Middle frontal gyrus (tissue), 1 donor: ENCODE measurements around the gene MSI1.

Source experiments
- DNase-seq: peaks from one replicate; pipeline ENCODE4 v3.0.0-alpha.2; 2015; ENCODE audit warnings: low spot score; ENCODE audit errors: extremely low spot score

Gene MSI1

DNA sequence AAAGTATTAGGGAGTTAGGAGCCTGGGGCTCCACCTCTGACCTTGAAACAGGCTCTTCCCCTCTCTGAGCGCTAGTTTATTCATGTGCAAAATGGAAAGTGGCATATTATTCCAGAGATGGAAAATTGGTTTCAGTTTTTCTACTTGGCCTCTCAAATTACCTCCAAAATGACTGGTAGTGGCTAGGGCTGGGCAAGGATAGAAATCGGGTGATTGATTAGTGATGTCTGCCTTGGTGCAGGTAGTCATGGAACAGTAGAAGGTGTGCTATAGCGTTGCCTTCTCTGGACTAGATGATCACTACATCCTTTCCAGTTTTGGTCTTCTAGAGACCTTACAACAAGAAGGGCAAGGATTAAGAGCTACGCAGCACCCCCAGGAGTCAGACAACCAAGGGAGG is 8.6 kb upstream of the MSI1 start:
- no peak for DNase-seq

DNA sequence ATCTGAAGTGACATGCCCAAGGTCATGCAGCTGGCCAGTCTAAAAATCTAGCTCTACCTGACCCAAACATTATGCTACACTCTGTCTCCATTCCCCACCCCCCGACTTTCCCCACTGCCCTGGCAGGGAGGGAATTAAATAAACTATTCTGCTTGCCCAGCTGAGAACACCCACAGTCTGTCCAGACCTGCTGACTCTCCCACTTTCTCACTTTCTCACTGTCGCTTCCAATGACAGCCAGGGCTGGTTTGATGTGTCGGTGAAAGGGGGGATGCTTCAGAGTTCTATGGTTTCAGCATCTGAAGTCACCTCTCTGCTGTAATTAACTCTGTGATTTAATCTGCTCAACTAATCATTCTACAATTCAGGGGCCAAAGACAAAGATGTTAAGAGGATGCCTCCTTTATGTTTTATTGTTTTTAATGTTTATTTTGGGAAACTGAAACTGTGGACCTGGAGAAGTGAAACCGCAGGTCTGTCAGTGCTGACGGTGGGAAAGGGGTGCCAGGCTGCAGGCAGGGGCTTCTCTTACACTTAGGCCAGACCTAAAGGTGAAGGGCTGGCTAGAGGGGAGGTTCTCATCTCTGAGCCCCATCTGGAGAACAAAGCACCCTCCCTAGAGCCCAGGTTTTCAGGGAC is 8.1 kb upstream of the MSI1 start:
- no peak for DNase-seq

DNA sequence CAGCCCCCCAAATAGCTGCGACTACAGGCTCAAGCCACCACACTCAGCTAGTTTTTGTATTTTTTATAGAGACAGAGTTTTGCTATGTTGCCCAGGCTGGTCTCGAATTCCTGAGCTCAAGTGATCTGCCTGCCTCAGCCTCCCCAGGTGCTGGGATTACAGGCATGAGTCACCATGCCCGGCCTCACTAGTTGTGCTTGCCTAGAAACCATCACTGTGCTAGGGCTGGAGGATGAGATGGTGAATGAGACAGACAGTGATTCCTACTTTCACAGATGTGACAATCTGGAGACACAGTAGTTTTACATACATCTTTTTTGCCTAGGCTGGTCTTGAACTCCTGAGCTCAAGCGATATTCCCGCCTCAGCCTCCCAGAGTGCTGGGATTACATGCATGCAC is 7.5 kb upstream of the MSI1 start:
- DNase-seq, result no peak

DNA sequence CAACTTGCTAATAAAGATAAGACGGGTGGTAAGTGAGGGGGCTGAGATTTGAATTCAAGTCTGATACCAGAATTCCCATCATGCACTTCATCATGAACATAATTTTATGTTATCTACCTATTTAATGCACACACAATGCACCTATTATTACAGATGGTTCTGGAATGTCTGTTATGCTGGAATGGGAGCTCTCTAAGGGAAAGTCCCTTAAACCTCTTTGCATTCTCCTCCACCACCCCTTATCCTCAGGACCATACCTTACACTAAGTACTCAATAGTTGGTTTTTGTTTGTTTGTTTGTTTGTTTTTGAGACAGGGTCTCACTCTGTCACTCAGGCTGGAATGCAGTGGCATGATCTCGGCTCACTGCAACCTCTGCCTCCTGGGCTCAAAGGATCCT is 7.0 kb upstream of the MSI1 start:
- no peak for DNase-seq

DNA sequence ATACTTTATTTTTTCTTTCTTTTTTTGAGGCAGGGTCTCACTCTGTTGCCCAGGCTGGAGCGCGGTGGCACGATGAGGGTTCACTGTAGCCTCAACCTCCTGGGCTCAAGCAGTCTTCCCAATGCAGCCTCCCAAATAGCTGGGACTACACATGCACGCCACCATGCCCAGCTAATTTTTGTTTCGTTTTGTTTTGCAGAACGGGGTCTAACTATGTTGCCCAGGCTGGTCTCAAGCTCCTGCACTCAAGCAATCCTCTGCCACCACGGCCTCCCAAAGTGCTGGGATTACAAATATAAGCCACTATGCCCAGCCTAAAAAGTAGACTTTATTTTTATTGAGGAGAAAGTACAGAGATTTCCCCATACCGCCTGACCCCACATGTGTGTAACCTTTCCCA is 4.7 kb upstream of the MSI1 start:
- DNase-seq, result no peak

DNA sequence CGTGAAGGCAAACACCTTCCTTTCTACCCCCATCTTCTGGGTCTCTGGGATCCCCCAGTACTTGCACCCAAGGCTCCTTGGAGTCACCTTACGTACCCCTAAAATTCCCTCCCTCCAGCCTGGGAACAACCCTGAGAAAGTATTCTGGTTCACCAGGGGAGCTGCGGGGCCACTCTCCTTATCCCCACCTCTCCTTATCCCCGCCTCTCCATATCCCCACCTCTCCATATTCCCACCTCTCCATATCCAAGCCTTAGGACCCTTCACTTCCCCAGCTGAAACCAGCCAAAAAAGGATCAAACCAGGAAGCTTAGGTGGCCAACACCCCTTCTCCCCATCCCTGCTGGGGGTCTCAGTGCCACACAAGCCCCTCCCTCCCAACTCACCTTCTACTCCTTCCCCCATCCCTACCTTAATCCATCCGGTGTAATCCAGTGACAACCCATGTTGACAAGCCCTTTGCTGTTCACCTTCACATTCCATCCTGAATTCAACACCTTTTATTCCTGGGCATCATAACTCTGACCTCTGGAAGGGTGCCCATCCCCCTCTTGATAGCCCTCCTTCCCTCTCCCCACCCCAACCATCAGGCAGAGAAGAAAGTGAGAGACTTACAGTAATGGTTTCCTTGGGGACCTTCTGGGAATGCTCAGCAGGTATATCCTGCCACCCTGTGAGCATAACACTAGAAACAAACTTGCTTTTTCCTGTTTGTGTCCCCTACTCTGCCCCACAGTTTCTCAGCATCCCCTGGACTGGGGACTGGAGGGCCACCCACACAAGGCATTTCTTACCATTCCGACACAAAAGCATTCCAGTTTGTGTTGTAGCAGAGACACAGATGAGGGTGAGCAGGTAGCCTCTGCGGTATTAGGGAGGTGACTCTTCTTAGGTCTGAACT is 1.6 kb upstream of the MSI1 start:
- DNase-seq, result no peak

DNA sequence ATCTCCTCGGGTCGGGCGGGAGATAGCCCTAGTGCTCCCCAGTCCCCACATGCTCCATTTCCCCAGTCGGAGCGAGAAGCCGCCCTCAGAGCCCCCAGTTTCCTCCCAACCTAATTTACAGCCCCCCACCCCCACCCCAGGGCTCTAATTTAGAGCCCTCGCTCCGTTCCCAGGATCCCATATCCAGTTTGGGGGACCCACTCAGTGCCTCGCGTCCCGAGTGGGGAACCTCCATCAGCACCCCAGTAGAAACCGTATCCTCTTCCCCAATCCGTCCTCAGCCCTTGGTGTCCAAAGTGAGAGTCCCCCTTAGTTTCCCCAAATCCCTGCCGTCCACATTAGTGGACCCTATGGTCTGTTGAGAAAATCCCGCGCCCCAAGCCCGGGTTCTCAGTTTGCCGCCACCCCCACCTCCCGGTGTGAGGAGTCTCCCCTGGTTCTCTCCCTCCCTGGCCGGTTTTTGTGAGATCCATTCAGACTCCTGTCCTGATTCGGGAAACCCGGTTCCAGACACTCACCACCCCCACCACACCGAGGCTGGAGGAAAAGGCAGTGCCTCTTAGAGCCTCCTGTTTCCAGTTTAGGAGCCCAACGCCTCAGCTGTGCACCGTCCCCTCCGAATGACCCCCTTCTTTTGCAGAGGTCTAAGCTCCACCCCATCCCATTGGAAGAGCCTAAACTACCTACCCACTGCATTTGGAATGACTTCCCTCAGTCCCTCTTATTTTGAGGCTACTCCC is 809 bp upstream of the MSI1 start:
- DNase-seq, result no peak

DNA sequence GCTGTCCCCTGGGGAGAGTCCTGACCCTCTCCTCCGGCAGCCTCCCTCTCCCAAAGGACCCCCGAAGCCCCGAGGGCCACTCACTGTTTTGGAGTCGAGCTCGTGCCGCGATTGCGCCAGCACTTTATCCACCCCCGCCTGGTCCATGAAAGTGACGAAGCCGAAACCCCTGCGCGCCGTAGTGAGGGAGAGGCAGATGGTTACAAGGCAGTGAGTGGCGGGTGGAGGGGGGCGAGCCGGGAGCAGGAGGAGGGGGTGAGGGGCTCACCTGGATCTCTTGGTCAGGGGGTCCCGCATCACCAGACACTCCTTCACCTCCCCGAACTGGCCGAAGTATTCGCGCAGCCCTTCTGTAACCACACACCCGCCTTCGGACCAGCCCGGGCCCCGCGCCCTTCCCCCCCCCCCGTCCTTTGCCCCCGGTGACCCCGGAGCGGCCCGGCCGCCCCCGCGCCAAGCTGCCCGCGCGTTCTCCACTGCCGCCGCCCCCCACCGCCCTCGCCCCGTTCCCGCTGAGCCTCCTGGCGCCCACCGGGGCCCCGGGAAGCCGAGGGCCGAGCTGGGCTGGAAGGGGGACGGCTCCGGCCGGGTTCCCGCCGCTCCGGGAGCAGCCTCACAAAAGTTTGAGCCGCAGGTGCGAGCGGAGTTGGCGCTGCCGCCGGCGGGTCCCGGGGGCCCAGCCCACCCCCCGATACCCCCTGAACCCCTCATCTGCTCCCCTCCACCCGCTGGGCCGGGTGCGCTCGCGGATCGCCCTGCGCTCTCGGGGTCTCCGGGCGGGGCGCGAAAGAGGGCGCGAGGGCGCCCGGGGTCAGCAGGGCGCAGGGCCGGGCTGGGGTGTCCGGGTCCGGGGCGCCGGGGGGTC is 808 bp downstream of the MSI1 start:
- DNase-seq, result no peak

DNA sequence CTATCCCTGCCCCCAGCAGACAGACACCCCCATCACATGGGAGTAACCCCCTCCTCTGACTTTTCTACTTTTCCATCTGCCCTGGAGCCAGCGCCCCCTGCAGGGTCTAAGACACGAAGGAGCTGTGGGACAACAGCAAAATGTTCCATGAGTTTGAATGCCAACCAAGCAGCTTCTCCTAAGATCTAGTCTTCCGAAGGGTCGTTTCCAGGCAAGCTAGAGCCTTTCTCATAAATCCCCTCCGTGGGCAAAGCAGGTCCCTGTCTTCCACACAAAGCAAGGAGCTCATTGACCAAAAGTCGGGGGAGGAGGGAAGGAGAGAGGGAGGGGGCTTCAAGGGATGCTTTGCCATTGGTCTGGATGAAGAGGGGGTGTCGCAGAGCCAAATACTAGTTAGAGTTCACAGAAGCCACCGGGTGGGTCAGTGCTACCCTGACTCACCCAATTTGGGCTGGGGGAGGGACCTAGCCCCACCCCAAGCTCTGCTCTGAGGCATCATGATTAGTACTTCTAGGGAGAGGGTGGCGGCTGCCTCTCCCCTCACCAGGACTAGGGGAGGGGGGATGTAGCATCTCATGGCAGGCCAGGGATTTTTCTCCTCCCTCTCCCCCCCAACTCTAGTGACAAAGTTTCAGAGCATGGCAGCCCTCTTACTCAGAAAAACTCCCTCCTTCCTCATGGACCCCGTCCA is 1.6 kb downstream of the MSI1 start:
- DNase-seq, result no peak

DNA sequence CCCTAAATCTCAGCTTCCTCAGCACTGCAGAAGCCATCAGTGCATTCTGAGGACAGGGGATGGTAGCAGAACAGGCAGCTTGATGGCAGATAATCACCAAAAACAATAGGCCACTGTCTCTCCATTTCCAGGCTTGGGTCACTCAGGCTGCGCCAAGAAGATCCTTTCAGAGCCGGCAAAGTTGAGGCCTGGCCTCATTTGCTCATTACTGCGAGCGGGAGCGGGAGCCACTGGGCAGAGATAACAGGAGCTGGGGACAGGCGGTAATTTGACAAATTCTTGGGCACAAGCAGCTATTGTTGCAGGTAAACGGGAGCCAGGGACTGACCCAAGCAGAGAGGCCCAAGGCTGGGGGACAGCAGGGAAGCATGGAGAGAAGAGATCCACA is 2.1 kb downstream of the MSI1 start:
- no peak for DNase-seq

DNA sequence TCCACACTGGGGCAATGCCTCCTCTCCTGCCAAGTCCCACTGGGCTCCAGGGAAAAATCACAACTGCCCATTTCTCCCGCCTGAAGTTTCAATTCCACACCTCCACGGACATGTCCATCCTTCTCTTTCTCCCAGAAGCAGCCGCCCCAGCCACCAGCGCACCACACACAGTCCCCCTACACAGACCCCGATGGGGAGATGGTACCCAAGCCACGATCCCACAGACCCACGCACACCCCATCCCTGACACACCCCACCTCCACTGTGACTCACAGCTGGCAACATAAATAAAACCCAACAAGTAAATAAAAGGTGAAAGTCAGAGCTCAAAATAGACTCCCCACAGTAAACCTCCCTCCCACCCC is 2.6 kb downstream of the MSI1 start:
- no peak for DNase-seq

DNA sequence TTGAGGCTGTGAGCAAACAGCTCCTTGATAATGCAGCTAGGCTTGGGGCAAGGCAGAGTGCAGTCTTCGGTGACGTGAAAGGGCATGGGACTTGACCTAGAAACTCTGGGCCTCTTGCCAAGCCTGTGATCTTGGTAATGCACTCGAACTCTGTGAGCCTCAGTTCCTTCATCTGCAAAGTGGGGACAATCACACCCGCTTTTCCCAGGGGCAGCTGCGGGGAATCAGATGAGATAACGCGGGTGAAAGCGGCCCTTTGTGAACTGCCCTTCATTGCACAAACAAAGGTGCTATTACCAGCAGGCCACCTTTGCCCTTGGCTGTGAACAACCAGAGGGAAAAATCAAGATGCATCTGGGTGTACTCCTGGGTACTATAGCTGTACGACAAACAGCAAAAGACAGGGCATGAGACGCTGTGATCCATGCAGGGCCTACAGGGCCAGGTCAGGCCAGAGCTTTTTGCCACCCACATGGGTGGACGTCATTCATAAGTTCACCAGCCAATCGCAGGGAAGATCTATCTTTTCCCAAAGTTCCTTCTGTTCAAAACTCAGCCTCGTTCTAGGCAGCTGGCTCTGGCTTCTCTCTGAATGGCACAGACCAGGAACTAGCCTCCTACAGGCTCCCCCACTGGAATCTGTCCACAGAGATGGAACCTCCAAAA is 3.2 kb downstream of the MSI1 start:
- no peak for DNase-seq

DNA sequence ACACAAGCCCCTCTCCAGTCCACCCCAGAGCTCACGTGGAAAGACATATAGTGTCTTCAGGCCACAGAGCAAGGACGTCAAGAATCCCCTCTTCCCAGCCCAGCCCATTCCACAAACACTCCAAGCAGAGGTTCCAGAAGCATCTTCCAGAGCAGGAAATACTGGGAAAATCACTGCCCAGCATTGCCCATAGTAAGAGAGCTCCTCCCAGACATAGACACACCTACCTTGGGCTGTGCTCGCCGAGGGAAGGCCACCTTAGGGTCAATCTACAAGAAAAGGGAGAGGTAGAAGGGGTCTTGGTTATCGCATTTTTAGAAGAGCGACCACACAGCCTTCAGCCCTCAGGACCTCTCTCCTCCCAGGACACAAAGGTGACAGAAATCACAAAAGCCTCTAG is 4.5 kb downstream of the MSI1 start:
- DNase-seq, result no peak

DNA sequence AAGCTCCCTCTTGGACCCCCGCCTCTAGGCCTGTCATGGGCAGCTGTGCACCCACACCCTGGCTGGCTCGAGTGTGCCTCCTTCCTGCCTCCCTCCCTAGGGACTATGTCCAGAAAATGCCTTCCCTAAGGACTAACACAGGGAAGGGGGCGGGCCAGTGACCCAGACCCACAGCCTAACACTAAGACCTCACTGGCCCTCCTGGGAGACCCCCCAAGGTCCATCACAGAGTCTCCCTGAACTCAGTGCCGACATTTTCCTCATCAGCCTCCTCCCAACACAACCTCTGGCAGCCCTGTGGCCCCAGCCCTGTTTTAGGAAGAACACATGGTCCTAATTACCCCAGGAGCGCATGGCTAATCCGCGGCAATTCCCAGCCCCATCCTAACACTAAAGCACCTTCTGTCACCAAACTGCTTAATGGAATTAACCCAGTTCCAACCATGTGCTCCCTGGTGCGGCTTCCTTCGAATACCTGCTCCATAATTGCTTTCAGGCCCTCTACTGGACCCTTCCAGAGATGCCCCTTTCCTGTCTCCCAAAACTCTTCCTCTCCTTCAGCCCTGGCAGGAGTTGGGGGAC is 5.6 kb downstream of the MSI1 start:
- no peak for DNase-seq

DNA sequence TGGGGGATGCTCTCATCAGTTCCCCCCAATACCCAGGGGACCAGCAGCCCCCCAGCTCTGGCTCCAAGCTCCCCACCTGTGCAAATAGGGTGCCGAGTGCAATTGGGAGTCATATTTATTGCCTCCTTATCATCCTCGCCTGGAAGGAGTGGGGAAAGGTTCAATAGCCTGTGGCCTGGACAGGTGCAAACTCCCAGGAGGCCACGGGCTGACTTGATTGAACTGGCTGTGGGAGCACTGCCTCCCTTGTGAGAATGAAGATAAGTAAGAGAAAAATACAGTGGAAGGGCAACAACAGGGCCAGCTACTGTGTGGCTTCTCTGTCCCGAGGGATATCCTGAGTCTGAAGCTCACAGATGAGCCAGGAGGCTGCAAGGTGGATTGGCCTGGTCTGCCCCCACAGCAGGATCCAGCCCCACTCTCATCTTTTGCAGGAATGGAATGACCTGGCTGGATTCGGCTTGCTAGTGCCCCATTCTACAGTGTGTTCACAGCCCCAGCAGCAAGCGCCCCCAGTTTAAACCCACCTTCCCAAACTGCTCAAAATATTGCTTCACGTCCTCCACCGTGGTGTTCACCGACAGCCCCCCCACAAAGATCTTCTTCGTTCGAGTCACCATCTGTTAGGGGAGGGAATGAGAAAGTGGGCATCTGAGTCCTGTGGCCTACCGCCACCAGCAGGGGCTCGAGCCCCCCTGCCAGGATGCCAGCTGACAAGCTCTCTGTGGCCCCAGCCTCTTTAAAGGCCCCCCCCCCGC is 6.3 kb downstream of the MSI1 start:
- no peak for DNase-seq

DNA sequence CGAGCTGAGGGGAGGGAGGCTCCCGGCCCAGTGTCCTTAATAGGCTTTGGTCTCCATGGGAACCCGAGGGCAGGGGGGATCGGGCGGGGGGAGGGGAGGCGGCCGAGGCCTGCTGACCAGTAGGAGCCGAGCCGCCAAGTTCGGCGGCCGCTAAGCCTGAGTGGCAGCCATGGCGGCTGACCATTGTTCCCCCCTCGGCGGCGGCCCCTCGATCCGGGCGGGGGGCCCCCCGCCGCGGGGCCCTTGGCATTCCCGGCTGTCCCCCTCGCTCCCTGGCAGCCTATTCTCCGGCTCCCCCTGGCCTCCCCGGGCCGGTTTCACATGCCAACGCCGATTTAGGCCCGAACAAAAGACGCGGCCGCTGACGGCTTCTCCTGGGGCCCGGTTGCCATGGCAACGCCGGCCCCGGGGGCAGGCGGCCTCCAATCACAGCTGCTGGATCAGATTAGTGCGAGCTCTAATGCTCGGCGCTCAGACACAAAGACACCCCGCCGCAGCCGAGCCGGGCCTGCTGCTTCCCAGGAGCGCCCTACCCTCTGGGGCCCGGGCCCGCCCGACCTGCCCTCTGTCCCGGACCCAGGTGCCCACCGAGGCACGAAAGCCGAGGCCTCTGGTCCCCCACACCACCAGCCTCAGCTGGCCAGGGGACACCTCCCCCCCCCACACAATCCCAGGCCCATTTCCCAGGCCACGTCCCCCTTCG is 7.3 kb downstream of the MSI1 start:
- peak; percentile 84 for DNase-seq

DNA sequence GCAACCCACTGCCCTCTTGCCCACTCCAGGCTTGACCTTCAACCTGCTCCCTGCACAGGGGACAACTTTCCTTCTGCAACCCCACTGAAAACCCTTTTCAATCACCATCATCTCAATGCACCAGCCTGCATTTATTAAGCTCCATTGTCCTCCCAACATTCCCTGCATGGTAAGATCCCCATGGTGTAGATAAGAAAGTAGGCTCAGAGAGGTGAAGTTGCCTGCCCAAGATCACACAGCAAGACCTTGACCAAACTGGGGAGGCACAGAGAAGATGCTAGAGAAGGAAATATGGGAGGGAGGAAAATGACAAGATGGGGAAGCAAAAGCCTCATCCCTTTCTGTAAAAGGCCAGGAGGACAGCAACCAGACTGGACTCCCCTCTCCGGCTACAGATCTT is 9.8 kb downstream of the MSI1 start:
- DNase-seq, result no peak

DNA sequence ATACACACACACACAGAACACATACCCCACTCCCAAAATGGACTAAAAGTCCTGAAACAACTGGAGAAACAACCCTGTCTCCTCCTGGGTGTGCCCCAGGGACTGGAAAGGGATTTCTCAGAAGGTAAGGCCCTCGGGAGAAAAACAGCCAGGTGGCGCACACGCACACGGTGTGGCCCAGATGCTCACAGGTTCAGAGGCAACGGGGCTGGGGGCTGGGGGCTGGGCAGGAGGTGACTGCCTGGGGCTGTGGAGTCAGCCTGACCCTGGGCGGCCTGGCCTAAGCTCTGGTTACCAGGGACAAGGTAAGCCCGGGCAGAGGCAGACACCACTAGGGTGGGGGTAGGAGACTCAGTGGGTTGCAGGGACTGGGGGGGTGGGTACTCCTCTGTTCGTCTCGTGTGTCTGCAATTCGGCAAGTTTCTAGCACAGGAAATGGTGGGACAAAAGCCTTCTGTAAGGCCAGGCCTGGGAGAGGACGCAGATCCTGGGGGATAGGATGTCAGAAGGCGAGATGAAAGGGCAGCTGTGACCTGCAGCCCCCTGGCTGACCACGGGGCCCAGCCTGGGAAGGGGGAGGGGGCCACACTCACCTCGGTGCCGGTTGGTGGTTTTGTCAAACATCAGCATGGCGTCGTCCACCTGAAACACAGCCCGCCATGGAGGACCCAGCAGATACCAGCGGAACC is 10.4 kb downstream of the MSI1 start:
- DNase-seq, result no peak
